ENCODE results near the gene ZNF248.
"Not testable (repeated sequence)": the region's sequence is repeated elsewhere in the genome, so short reads cannot be mapped to it uniquely, and the experiment has no call there.

The ZNF248 gene

DNA sequence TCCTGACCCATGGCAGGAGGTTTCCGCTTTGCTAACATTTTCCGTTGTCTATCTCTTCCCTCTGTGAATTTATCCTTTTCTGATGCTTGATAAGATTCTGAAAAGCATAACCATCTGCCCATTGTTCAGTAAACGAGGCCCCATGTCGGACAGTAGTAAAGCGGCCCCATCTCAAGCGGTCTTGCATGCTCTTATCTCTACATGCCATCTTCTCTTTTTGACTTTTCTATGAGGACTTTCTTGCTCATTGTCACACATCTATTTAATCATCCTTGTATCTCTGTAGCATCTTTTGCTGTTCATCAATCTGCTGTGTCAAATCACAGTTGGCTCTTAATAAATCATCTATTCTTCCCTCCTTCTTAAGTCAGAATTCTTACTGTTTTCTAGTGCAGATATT lies 37.6 kb downstream of the ZNF248 start:
- DNase-seq: no peak

DNA sequence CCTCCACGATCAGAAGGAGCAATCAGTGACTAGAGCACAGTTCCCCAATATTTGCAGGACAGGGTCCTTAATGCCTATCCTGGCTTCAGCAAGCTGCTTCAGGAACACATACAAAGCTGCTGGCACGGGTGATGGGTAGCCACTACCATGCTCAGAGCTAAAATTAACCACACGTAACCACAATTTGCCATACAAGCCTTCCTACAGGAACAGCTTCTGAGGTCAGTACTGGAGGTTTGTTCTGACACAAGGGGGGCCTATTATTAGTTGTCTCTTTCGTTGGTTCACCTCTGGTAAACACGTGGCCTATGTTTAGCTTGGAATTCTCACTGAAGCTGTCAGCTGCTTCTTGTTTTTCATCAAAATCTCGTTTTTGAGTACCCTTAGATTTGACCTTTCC lies 41.1 kb downstream of the ZNF248 start:
- DNase-seq: no peak

DNA sequence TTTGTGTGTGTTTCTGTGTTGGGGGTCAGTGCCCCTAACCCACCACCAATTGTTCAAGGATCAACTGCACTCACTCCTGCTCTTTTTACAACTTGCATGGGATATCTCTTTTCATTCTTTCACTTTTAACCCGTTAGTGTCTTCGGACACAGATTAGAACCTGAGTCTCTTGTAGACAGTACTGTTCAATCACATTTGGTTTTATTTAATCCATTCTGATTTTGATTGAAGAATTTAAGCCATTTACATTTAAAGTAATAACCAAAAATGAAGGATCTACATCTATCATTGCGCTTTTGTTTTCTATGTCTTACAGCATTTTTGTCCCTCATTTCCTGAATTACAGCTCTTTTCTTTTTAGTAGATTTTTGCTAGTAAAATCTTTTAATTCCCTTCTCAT lies 43.6 kb downstream of the ZNF248 start:
- DNase-seq: no peak

DNA sequence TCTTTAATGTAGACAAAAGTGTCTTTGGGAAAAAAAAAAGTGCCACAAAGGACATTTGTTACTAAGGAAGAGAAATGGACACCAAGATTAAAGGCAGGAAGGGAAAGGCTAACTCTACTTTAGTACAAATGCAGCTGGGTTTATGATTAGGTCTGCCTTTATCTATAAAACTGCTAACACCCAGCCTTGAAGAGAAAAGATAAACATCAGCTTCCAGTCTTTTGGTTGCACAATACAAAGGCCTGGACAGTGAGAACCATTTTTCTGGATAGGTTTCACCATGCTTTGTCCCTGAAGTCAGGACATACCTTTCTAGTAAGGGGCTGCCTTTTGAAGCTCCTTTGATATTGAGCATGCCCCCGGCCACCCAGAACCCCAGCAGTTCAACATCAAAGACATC lies 45.1 kb downstream of the ZNF248 start:
- no peak for DNase-seq

DNA sequence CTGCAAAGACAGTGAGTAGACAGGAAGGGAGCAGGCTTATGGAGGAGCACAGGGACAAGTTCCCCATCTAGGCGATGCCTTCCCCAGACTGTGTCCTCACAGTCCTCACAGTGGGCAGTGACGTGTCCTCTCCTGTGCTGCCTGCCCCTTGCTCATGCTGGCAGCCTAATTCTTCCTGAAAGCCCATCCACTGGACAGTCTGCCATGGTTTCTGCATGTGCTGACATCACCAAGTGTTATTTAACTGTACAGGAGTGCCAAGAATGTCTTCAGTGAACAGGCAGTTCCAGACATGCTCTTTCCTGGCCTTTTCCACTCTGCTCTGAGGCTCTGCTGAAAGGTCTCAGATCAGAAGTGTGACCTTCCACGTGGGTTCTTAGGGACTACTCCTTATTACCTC lies 54.1 kb downstream of the ZNF248 start:
- no peak for DNase-seq

DNA sequence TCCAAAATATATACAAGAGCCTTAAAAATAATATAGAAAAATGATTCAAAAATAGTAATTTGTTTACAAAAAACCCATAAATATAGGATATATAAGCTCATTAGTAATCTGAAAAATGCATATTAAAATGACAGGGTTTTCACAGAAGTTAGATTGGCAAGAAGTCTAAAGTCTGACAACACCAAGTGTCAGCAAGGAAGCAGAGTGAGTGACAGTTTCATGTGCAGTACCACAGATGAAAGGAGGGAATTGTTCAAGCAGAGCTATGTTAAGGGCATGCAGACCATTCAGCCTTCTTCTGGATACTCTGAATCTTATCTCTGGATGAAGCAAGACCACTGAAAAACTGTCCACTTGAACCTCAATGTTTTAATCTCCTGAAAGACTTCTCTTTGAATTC lies 55.9 kb downstream of the ZNF248 start:
- DNase-seq: no peak

DNA sequence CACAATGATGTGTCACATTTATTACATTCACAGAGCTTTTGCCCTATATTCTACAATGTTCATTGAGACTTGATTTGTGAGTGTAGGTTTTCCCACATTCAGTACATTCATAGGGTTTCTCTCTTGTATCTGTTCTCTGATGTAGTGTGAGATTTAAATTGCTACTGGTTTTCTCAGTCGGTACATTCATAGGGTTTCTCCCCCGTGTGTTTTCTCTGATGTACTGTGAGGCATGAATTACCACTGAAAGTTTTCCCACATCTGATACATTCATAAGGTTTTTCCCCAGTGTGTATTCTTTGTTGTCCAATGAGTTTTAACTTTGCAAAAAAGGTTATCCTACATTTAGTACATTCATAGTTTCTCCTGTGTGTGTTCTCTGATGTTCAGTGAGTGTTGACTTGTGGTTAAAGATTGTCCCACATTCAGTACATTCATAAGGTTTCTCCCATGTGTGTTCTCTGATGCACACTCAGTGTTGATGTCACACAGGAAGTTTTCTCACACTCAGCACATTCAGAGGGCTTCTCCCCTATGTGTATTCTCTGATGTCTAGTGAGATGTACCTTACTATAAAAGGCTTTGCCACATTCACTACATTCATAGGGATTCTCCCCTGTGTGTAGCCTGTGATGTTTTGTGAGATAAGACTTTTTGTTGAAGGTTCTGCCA lies 63.0 kb downstream of the ZNF248 start:
- no peak for DNase-seq

DNA sequence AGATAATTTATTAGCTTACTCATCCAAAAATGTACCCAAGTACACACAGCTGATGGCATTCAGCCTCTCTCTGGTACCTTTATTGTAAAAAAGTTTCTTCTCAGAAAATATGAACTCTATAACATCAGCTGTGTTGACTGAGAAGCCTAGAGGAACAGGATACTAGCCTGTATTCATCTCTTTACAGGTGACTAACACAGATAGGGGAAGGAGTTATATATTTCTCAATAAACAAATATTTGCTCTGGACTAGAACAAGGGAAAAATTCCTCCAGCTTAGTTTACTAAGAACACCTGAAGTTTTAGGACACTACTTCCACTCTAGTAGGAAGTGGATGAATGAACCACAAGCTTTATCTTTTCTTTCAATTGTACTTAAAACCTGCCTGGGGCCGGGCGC lies 67.8 kb downstream of the ZNF248 start:
- no peak for DNase-seq

DNA sequence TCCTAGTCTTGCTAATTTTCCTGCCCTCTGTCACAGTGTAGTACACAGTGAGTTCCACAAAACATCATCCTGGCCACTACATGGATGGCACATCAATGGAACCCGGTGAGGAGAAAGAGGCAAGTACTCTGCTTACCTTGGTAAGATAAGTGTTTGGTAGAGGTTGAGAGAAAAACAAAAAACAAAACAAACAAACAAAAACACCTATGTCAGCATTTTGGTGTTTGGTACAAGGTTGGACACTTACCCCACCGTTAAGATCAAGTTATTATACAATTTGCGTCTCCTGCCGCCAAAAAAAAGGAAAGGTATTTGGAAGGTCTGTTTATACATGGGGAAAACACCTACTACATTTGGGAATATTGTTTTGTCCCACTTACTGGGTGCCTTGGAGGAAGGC lies 72.7 kb downstream of the ZNF248 start:
- DNase-seq: no peak

DNA sequence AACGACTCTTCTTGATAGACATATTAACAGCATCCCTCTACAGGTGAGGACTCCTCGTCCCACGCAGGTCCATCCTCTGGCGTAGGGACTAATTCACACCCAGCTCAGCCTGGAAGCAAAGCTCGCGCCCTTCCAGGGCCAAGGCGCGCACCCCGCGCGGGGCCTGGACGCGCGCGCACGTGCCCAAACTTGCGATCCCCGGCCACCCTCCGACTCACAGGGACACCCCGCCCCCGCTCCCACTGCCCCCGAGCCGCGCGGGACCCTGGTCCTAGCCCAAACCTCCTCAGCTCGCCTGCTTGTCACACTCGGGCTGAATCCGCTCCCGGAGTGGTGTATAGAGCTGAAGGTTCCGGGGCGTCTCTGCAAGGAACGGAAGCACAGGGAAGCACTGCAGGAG lies 76.9 kb downstream of the ZNF248 start:
- DNase-seq: no peak

DNA sequence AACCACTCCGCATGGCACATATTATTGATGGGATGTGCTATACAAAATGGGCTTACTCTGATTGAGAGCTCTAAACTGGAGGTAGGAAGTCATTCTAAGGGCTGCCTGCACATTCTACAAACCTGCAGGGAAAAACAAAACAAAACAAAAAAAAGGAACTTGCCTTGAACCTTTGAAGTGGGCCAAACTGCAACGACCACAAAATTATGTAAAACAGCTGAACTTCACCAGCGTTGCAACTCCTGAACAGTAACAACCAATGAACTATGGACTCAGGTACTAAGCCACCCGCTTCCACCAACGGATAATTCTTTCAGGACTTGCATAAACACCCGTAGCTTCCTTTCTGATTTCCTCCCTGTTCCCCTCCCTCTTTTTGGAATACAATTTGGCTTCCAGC lies 80.4 kb downstream of the ZNF248 start:
- DNase-seq: no peak

DNA sequence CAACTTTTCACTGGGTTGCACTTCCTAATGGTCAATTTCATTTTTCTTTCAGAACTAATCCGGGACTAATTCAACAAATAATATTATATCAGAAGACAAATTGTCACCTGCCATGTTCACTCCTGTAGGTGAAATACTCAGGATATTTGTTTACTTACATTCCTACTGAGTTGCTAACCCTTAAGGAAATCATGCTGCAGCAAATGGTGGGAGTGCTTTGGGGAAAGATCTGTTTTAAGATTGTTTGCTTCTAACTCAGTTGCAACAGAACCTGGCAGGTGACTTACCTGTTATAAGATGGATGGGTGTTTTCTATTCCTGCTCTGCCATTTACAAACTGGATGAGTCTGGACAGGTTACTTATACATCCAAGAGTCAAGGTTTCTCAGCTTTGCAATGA lies 81.8 kb downstream of the ZNF248 start:
- no peak for DNase-seq

DNA sequence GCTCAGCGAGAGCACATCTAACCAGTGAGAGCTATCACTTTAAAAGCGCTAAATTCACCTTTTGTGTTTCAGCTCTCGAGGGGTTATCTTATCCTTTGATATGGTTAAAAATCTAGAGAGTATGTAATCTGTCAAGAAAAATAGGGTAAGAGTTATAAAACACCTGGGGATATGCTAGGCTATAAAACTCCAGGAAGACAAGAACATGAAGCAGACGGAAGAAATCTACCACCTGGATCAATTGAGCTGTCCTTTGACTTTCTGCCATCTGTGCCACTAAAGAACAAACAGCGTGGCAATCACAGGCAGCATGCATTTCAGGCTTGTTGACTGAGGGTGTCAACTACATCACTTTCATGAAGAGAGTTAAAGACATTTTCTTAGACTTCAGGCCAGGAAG lies 83.1 kb downstream of the ZNF248 start:
- no peak for DNase-seq

DNA sequence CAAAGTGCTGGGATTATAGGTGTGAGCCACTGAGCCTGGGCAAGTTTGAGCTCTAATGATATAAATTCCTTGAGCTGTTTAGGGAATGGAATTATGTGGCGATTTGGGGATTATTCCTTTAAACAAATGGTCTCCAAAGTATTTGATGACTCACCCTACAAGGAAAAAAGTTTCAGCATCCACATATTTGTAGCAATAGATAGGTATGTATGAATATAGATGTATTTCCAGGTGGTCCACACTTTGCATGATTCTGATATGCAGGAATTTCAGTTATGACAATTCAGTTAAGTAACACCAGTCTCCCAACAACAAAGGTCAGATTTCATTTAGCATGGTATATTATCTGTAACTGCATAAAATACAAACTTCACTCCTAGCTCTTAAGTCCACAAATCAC lies 92.2 kb downstream of the ZNF248 start:
- DNase-seq: no peak

DNA sequence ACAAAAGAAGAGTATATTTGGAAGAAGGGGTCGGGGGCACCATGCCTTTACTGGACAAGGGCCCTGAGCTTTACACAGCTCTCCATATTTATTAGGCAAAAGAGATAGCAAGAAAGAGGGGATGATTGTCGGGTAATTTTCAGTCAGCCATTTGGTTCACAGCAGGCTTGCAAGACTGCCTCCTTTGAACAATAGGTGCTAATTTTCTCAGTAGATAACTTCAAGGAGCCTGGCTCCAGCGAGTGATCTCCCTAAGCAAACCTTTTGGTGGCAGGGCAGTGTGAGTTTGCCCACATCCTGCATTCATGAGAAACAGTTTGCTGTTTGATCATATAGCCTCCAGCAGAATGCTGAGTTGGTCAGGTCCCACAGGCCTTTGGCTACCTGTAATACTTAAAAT lies 94.3 kb downstream of the ZNF248 start:
- no peak for DNase-seq

DNA sequence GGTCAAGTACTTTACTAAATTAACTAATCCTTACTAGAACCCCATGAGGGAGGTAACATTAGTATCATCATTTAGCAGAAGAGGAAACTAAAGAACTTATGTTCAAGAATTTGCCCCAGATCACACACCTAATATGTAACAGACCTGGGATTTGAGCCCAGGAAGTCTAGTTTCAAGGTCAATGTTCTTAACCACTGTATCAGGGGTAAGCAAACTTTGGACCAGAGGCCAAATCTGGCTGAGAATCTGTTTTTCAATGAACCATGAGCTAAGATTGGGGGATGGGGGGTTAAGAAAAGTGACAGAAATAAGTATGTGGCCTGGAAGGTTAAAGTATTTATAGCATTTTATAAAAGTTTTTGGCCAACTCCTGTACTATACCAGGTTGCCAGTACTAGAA lies 95.1 kb downstream of the ZNF248 start:
- DNase-seq: no peak

DNA sequence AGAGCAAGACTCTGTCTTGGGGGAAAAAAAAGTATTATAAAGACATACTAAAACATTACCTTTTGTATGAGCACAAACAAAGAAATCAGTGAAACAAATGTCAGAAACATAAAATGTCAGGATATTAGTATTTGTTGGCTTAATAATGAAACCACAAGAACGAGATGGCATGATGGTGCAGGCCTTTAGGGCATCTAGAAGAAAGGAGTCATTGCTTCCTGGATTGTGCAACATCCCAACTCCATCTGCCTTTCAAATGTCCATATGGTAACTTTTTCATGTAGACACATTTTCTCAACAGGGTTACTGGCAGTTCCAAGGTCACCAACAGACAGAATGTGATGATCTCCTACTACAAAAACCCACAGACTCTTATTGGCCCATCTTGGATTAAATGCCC lies 96.6 kb downstream of the ZNF248 start:
- no peak for DNase-seq

DNA sequence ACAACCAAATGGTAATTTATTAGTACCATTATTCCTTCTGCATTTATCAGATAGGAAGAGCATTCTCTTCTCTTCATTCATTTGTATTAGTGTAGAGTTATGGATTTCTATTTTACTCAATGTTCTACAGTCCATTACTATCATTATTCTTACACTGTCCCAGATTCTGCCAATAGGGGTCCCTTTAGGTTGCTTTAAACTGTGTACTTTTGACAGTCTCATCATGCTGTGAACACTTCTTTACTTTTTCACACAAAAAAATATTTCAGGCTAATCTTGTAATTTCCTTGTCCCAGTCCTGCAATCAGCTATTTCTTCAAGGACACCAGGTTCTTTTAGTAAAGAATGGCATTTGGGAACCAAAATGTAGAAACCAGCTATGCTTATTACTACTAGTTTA lies 99.3 kb downstream of the ZNF248 start:
- no peak for DNase-seq

DNA sequence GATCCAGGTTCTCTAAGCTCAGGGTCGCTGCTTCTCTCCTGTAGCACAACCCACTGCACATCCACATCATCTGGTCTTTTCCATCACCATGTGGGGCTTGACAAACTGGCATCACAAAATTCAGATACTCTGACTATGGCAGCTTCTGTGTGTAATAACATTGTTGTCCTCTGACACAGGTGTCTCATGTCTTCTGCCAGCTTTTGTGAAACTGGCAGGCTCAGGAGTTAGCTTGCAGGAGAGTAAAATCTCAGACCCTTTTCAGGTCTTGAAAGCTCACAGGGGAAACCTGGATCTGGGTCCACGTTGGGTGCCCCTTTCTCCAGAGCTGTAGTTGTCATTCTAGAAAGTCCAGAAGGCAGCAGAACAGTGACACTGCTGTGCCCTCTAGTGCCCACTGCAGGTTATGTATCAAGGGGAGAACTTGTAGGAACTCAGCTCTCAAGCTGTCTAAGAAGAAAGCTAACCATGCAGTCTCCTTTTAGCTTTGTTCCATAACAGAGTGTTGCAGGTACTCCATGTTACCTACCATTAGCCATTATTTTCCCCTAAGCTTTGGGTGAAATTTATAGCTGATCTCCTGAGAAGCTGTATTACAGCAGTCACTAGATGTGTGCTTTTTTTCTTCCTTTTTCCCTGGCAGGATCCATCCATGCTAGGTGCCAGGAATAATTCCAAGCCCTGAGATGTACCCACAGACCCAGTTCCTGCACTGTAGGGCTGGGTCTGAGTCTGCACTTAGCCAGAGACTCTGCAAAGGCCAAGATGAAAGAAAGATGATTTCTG lies 102.7 kb downstream of the ZNF248 start:
- DNase-seq: peak in 1 of 2 donors; percentile 39

DNA sequence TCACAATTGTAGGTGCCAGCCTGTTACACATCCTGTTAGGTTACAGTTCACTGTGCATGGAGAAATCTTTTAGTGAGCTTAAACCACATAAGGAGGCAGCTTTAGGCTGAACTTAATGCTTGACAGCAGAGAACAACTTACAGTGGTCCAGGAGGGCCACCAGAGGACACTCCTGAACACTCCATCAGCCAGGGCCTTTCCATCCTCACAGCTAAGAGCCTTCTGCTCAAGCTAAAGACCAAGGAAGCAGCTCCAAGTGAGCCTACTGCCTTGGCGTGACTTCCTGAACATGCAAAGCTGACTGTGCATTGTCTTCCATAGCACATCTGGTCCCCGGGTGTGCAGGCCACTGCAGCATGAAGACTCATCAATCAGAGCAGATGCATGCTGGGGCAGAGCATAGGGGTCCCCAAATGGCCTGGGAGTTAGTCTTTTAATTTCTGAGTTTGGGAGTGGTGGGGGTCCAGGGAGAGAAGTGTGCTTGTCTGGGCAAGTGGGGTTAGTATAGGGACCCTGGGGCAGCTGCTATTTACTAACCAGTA lies 105.0 kb downstream of the ZNF248 start:
- DNase-seq: no peak

DNA sequence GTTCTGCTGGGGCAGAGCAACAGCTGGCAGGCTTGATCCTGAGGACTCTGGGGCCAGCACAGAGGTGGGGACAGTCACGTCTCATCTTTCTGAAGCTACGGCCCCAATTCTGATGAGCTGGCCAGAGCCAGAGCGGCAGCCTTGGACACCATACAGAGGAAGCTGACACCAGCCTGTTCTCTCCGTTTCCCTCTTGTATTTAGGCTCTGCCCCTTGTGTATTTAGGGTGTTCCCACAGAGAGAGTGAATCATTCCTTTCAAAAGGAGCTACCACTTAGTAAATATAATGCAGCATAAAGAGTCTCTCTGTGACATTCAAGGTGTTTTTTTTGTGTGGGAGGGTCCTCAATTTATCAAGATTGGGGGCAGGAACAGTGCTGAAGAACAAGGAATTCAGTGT lies 109.2 kb downstream of the ZNF248 start:
- no peak for DNase-seq

DNA sequence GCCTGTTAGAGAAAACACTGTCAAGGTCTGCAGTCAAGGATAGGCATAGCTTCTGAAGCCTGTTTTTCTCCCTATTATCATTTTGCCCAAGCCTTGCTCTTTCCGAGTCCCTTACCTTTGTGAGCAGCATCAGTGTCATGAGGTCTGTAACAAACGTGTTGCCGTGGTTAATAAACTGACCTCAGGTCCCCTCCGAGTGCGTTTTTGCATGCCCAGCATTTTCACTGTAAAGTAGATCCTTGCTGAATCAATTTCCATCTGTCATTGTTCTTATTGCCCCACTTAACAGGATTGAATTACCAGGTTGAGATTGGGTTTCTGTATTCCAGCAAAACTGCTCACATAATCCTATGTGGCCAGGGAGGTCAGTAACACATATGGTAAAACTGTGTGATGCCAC lies 110.3 kb downstream of the ZNF248 start:
- DNase-seq: no peak

DNA sequence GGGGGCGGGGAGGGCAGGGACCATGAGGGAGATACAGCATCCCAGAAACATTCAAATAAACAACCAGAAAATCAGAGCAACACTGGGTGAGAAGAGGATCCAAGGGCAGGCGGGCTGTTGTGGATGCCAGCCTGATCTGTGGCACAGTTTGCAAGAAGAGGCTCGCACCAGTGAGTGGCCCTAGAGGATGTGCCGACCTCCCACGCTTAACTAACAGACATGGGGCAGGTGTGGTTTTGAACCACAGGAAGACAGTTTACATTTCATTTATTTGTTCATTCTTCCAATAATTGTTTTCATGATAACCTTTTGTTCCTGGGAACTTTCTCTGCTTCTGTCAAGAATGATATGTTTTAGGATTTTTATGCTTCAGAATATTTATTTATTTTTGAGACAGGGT lies 115.6 kb downstream of the ZNF248 start:
- DNase-seq: no peak

DNA sequence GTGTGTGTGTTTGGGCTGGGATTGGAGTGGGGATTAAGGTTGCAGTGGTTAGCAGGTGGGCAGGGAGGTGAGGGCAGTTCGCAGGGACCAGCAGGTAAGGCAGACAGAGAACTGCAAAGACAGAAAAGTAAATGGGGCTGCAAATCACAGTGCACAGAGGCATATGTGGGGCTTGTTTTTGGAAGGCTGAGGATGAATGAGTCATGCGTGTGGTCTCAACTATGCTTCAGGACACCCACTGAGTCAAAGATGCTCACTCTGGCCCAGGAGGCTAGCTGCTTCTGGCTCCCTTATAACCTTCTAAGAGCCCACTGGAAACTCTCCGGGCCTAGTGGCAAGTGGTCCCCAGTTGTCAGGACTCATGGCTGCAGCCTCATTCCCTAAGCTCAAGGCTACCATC lies 118.2 kb downstream of the ZNF248 start:
- no peak for DNase-seq

DNA sequence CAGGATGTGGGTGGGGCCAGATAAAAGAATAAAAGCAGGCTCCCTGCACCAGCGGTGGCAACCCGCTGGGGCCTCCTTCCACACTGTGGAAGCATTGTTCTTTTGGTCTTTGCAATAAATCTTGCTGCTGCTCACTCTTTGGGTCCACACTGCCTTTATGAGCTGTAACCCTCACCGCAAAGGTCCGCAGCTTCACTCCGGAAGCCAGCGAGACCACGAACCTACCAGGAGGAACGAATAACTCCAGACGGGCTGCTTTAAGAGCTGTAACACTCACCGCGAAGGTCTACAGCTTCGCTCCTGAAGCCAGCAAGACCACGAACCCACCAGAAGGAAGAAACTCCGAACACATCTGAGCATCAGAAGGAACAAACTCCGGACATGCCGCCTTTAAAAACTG lies 119.2 kb downstream of the ZNF248 start:
- not testable (repeated sequence) for DNase-seq
